OCI-LY1 (cell line): ENCODE measurements around the gene NPW.

Source experiments
- H2AFZ ChIP-seq: fragments of 200-600 bp; sonication (generic), shearing (Covaris generic); 2 replicates; pipeline ENCODE4 v1.6.0; 2014; ENCODE audit warnings: antibody characterized with exemption, mild to moderate bottlenecking, low read length
- H3F3A ChIP-seq: fragments of 200-600 bp; sonication (generic), shearing (Covaris generic); 2 replicates; pipeline ENCODE4 v1.6.0; 2014; ENCODE audit warnings: mild to moderate bottlenecking, antibody characterized with exemption, low read length, moderate library complexity; ENCODE audit not compliant: insufficient read depth
- H3K27ac ChIP-seq: fragments of 200-600 bp; sonication (generic); 2 replicates; pipeline ENCODE4 v1.5.1; 2014; ENCODE audit warnings: low read length, mixed run types, mild to moderate bottlenecking, low read depth; ENCODE audit not compliant: poor library complexity, severe bottlenecking
- H3K27me3 ChIP-seq: fragments of 200-600 bp; sonication (generic); 2 replicates; pipeline ENCODE4 v1.6.0; 2014; ENCODE audit warnings: antibody characterized with exemption, mild to moderate bottlenecking, low read length, moderate library complexity; ENCODE audit not compliant: insufficient read depth
- H3K36me3 ChIP-seq: fragments of 200-600 bp; sonication (generic); 2 replicates; pipeline ENCODE4 v1.6.1; 2014; ENCODE audit warnings: mild to moderate bottlenecking, antibody characterized with exemption, low read length, moderate library complexity, mixed read lengths; ENCODE audit not compliant: insufficient read depth
- H3K4me1 ChIP-seq: fragments of 200-600 bp; sonication (generic); 2 replicates; pipeline ENCODE4 v1.5.1; 2014; ENCODE audit warnings: mild to moderate bottlenecking, low read length, moderate library complexity; ENCODE audit not compliant: insufficient read depth, severe bottlenecking
- H3K4me2 ChIP-seq: fragments of 200-600 bp; sonication (generic), shearing (Covaris generic); 2 replicates; pipeline ENCODE4 v1.6.1; 2014; ENCODE audit warnings: low read length
- H3K4me3 ChIP-seq: fragments of 200-600 bp; sonication (generic); 2 replicates; pipeline ENCODE4 v1.5.1; 2014; ENCODE audit warnings: low read length, low read depth, mild to moderate bottlenecking, mixed read lengths; ENCODE audit not compliant: poor library complexity, severe bottlenecking
- H3K79me2 ChIP-seq: fragments of 200-600 bp; shearing (Covaris generic); 2 replicates; pipeline ENCODE4 v1.6.1; 2016; ENCODE audit warnings: mixed run types, low read length, mixed read lengths; ENCODE audit not compliant: insufficient read depth
- H3K9ac ChIP-seq: fragments of 200-600 bp; sonication (generic), shearing (Covaris generic); 2 replicates; pipeline ENCODE4 v1.6.1; 2014; ENCODE audit warnings: mild to moderate bottlenecking, low read length, mixed read lengths
- H3K9me2 ChIP-seq: fragments of 200-600 bp; sonication (generic), shearing (Covaris generic); 2 replicates; pipeline ENCODE4 v1.6.1; 2014; ENCODE audit warnings: low read depth, mild to moderate bottlenecking, low read length, mixed read lengths
- H3K9me3 ChIP-seq: fragments of 200-600 bp; shearing (Covaris generic); 2 replicates; pipeline ENCODE4 v1.6.1; 2014; ENCODE audit warnings: low read length, mixed read lengths
- H4K20me1 ChIP-seq: fragments of 200-600 bp; sonication (generic), shearing (Covaris generic); 2 replicates; pipeline ENCODE4 v1.6.0; 2016; ENCODE audit warnings: mild to moderate bottlenecking, low read length; ENCODE audit not compliant: insufficient read depth
- CTCF ChIP-seq: fragments of 200-600 bp; sonication (generic), shearing (Covaris generic); IDR thresholded peaks from 2 replicates; pipeline ENCODE4 v1.5.1; 2017; ENCODE audit warnings: mild to moderate bottlenecking, antibody characterized with exemption, low read length, moderate library complexity, mixed read lengths
- EZH2 ChIP-seq: fragments of 200-600 bp; sonication (generic), shearing (Covaris generic); IDR thresholded peaks from 2 replicates; pipeline ENCODE4 v1.8.0; 2017; ENCODE audit warnings: borderline replicate concordance, mixed run types, mild to moderate bottlenecking, antibody characterized with exemption, low read length, moderate library complexity, mixed read lengths

The NPW gene

GRCh38 chr16:1998852-1999801 lies 20.5 kb upstream of the NPW start:
- no peaks in the 10 kb centered on the region for H3K79me2 ChIP-seq
- peaks cover 3% of the 10 kb centered on the region for H3K4me1 ChIP-seq
- no peak overlapping the region for H2AFZ ChIP-seq
- H3K4me3 ChIP-seq, result no peak overlapping the region
- H3K4me2 ChIP-seq, result no peak overlapping the region
- H3K36me3 ChIP-seq, result peaks cover 75% of the 10 kb centered on the region
- H3K27me3 ChIP-seq, result no peaks in the 10 kb centered on the region
- H4K20me1 ChIP-seq, result no peaks in the 10 kb centered on the region
- H3F3A ChIP-seq, result no peaks in the 10 kb centered on the region
- no peak overlapping the region for H3K9ac ChIP-seq
- H3K27ac ChIP-seq, result no peak overlapping the region
- TF ChIP-seq CTCF, result no peak
- TF ChIP-seq EZH2, result no peak
- H3K9me2 ChIP-seq, result no peaks in the 10 kb centered on the region
- H3K9me3 ChIP-seq, result no peaks in the 10 kb centered on the region

GRCh38 chr16:1999866-2000514 lies 19.6 kb upstream of the NPW start:
- no peaks in the 10 kb centered on the region for H3K27me3 ChIP-seq
- TF ChIP-seq CTCF (no peak), EZH2 (no peak)
- H3K9me2 ChIP-seq, result no peaks in the 10 kb centered on the region
- no peak overlapping the region for H2AFZ ChIP-seq
- no peak overlapping the region for H3K4me3 ChIP-seq
- no peak overlapping the region for H3K4me2 ChIP-seq
- H3K9me3 ChIP-seq, result no peaks in the 10 kb centered on the region
- no peak overlapping the region for H3K27ac ChIP-seq
- H3K4me1 ChIP-seq, result peaks cover 7% of the 10 kb centered on the region
- no peaks in the 10 kb centered on the region for H3K79me2 ChIP-seq
- H3K9ac ChIP-seq, result no peak overlapping the region
- H3K36me3 ChIP-seq, result peaks cover 75% of the 10 kb centered on the region
- H4K20me1 ChIP-seq, result no peaks in the 10 kb centered on the region
- H3F3A ChIP-seq, result no peaks in the 10 kb centered on the region

GRCh38 chr16:2001035-2001434 lies 18.6 kb upstream of the NPW start:
- Histone ChIP-seq H3K36me3 (peaks cover 71% of the 10 kb centered on the region), H3K27me3 (no peaks in the 10 kb centered on the region), H2AFZ (no peak overlapping the region), H3K9me2 (no peaks in the 10 kb centered on the region), H3K4me2 (no peak overlapping the region), H3K4me3 (no peak overlapping the region), H3K9ac (no peak overlapping the region), H3K79me2 (no peaks in the 10 kb centered on the region), H3K27ac (no peak overlapping the region), H4K20me1 (no peaks in the 10 kb centered on the region), H3F3A (no peaks in the 10 kb centered on the region), H3K9me3 (no peaks in the 10 kb centered on the region), H3K4me1 (peaks cover 17% of the 10 kb centered on the region)
- TF ChIP-seq EZH2 (no peak), CTCF (no peak)
